CD4-positive, alpha-beta T cell treated with Interleukin-10 for 1 hour (primary cell): ENCODE results near the gene ADAM10.

Experiments
- DNase-seq: peaks from one replicate; pipeline ENCODE4 v3.0.0-alpha.2; 2020

Gene ADAM10

DNA sequence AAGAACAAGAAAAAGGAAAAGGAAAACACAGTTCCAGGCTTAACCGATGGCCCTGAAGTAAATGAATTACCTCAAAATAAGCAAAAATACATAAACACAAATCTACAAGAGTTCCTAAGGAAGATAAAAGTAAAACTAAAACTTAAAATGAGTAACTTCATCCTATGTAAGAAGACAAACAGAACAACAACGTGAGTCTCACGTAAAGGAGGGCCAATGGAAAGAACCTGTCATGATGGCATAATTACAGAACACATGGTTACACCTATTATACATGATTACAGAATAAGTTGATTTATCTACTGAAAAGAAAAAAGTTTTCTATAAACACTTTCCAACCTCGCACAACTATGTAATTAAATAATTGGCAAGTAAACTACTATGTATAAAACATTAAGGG is 42.1 kb downstream of the ADAM10 start:
- DNase-seq: no peak

DNA sequence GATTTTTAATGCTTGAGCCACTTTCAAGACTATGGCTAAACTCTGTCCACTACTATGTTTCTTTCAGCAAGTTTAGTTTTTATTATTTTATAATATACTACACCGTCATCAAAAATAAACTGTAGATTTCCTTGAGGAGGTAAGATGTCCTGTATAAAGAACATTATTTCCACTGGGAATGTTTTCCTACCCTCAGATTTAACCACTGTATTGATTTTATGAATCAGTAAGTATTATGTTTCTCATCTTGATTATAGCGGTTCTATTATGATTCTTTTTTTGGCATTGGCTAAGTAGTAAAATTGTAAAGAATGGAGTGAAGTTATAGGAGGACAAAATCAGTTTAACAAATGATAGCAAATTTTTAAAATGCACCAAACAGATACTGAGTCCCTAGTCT is 44.4 kb downstream of the ADAM10 start:
- DNase-seq: no peak

DNA sequence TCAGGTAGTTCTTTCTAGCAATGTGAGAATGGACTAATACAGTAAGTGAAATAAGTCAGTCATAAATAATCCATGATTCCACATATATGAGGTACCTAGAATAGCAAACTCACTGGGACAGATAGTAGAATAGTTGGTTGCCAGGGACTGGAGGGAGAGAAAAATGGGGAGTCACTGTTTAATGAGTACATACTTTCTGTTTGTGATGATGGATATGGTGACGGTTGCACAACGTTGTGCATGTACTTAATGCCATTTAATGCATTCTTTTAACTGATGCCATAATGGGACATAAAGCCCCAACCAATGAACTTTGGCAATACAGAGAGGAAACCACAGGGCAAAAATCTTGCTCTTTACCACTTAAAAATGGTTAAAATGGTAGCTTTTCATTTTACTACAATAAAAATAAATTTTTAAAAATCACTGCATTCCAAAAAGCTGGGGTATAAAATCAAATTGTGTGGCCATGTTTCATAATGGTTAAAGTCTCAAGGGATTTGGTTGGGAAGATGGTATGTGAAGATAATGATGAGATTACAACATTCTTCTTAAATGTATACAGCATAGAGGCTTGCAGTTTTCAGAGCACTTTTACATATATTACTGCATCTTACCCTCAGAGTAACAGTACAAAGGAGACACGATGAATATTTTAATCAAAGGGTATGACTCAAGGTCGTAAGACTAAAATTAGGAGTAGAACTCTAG is 45.2 kb downstream of the ADAM10 start:
- DNase-seq: no peak

DNA sequence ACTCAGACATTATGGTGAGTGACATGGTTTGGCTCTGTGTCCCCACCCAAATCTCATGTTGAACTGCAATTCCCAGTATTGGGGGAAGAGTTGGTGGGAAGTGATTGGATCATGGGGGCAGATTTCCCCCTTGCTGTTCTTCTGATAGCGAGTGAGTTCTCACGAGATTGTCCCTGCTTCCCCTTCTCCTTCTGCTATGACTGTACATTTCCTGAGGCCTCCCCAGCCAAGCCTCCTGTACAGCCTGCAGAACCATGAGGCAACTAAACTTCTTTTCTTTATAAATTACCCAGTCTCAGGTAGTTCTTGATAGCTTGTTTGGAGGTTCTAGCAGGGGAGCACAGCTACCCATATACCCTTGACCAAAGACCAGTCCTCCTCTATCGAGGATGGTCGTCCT is 45.9 kb downstream of the ADAM10 start:
- DNase-seq: no peak

DNA sequence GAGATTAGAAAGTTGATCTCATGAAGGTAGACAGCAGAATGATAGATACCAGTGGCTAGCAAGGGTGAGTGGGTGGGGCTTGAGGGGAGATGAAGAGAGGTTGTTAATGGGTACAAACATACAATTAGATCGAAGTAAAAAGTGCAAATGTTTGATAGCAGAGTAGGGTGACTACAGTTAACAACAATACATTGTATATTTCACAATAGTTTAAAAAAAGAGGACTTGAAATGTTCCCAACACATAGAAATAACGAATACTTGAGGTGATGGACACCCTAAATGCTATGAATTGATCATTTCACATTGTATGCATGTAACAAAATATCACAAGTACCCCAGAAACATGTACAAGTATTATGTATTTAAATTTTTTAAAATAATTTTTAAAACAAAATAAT is 47.3 kb downstream of the ADAM10 start:
- no peak for DNase-seq

DNA sequence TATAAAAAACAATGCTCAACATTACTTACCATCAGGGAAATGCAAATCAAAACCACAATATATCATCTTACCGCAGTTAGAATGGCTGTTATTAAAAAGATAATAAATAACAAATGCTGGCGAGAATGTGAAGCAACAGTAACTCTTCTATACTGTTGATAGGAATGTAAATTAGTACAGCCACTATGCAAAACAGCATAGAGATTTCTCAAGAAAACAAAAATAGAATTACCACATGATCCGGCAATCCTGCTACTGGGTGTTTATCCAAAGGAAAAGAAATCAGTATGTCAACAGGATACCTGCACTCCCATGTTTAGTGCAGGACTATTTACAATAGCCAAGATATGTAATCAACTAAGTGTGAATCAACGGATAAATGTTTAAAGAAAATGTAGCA is 48.1 kb downstream of the ADAM10 start:
- DNase-seq: no peak

DNA sequence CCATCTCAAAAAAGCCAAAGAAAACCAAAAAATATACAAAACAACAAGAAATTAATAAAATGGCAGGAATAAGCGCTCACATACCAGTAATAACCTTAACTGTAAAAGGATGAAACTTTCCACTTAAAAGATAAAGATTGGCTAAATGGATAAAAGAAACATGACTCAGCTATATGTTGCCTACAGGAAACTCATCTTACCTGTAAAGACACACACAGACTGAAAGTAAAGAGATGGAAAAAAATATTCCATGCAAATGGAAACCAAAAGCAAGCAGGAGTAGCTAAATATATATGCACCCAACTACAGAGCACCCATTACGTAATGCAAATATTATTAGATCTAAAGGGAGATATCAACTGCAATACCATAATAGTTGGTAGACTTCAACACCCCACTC is 49.7 kb downstream of the ADAM10 start:
- no peak for DNase-seq

DNA sequence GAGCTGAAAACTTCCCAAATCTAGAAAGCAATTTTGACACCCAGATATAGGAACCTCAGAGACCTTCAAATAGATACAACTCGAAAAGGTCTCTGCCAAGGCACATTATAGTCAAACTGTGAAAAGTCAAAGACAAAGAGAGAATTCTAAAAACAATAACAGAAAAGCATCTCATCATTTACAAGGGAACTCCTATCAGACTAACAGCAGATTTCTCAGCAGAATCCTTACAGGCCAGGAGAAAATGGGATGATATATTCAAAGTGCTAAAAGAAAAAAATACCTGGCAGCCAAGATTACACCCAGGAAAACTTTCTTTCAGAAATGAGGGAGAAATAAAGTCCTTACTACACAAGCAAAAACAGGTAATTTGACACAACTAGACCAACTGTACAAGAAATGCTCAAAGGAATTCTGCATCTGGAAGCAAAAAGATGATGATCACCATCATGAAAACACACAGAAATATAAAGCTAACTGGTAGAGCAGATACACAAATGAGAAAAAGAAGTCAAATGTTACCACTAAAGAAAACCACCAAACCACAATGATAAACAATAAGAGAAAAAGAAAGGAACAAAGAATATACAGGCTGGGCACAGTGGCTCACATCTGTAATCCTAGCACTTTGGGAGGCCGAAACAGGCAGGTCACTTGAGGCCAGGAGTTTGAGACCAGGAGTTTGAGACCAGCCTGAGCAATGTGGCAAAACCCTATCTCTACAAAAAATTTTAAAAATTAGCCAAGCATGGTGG is 50.4 kb downstream of the ADAM10 start:
- no peak for DNase-seq

DNA sequence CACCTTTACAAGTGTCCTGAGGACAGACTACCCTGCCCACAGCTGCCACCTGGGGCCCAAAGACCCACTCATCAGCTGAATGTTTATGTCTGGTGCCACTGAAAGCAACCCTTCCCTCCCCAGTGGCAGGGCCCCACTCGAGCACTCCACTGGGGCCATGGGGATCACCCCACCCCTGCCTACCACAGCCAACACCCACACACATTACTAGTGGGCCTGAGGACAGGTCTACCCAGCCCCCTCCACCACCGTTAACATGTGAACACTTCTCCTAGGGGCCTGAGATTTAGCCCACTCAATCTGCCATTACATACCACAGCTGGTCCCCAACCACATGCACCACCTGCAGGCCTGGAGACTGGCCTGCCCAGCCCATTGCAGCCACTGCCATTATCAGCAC is 52.3 kb downstream of the ADAM10 start:
- DNase-seq: no peak

DNA sequence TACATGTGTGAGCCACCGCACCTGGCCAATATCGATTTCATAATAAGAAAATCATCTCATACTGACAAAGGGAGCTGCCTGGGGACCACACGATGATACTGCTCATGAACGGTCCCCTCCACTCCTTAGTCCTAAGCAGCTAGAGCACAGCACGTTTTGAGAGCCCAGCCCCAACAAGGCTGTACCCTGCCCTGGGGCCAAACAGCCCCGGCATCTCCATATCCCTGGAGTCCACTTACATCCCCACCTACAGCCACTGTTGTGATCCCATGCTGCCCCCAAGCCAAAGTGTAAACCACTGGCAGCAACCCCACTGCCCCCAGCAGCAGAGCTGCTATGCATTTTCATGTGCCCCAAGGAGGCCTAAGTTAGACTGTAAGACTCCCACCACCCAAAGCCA is 52.8 kb downstream of the ADAM10 start:
- DNase-seq: no peak

DNA sequence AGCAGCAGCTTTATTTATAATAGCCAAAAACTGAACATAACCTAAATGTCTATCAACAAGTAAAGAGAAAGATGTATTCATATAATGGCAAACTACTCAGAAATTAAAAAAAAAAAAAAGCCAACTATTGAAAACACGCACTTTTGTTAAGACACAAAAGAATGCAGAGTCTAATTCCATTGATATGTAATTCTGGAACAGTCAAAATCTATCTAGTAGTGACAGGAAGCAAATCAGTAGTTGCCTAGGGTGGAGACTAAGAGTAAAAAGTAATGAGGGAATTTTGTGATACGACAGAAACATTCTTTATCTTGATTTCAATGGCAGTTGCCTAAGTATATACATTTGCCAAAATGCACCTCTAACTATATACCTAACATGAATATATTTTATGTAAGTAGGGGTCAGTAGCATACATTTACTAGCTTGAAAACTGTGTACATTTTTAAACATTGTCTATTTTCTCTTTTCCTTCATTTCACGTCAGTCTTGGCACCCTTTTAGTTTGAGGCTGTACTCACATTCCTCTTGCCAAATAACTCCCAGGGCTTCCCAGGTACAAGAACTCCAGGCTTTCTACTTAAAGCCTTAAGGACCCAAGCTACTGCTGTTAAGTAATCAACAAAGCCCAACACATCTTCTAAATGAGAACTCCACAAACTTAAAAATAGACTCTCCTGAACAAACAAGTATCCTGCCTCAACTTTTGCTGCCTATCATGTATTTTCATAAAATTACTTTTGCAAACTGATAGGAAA is 54.7 kb downstream of the ADAM10 start:
- DNase-seq: no peak

DNA sequence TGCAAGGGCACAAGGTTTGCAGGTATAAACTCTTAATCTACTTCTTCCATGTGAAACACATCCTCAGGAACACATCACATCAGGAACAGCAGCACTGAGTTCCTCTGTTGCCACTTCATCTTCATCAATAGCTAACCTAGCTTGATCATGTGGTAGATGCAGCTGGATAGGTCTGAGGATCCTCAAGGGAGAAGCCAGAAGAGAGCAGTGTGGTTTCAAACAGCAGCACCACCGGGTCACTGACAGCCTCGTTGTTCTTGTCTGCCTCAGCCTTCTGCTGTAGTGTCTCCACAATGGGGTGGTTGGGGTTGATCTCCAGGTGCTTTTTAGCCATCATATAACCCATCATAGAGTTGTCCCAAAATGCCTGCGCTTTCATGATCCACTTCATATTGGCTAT is 58.8 kb downstream of the ADAM10 start:
- DNase-seq: no peak

DNA sequence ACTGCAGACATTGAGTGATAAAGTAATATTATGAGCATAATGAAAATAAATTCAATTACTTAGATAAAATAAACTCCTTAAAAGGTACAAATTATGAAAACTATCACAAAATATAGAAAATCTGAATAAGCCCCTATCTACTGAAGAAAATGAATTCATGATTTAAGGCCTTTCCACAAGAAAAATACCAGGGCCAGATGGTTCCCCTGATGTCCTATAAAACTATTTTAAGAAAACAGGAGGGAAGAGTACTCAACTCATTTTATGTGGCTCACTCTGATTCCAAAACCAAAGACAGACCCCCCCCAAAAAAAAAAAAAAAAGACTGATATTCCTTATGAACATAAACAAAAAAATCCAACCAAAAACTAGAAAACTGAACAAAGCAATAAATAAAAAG is 59.9 kb downstream of the ADAM10 start:
- no peak for DNase-seq

DNA sequence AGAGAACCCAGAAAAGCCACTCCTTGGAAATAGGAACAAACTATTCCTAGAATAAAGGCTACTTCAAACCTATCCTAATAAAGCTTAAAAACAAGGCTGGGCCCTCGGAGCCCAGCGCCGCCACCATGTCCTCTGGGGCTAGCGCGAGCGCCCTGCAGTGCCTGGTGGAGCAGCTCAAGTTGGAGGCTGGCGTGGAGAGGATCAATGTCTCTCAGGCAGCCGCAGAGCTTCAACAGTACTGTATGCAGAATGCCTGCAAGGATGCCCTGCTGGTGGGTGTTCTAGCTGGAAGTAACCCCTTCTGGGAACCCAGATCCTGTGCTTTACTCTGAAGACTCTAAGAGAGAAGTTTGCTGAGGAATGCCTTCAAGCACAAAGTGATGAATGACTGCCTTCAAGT is 63.2 kb downstream of the ADAM10 start:
- no peak for DNase-seq

DNA sequence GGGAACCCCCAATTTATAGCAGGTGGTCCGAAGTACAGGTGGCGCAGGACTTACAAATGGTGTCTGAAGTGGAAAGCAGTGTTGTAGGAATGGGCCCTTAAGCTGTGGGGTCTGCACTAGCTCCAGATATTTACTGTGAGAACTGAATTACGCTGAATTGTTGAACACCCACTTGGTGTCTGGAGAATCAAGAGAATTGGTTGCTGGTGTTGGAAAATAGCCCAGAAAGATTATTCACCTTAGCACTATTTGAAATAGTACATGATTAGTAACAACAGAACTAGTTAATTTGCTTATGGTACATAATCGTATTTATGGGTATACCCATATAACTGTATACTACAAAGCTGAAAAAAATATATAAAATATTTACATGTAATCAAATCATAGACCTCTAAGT is 64.8 kb downstream of the ADAM10 start:
- DNase-seq: no peak

DNA sequence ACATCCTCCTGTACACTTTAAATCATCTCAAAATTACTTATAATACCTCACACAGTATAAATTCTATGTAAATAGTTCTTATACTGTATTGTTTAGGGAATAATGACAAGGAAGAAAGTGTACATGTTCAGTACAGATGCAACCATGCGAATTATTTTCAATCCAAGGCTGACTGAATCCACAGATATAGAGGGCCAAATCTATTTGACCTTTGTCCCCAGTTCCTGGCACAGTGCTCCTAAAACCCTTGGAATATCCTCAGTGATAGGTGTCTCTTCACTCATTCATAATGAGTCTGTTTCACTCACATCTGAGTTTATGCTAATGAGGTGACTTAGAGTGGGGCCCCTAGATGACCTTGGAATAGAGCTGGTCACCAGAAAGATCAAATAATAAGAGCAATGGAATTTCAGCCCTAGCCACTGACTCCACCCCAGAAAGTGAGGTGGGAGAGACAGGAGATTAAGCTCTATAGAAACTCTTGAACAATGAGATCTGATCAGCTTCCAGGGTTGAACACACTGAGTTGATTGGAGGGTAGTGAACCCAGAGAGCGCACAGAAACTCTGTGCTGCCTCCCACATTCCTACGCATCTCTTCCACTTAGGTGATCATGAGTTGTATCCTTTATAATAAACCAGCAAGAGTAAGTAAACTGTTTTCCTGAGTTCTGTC is 65.3 kb downstream of the ADAM10 start:
- no peak for DNase-seq

DNA sequence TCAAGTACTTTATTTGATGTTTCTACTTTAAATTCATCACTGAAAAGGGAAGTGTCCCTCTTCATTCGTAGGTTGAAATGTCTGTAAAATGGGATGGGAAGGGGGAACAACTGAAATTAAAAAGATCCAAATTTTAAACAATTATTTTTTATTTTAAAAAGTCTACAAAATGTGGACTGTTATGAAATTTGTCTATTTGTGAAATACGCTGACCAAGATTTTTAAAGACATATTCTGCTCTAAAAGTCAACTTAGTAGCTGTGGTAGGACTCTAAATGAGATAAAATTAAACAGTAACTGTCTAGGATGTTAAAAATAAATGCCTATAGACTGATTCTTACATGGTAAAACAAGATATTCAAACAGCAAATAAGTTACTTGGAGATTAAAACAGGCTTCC is 67.3 kb downstream of the ADAM10 start:
- no peak for DNase-seq

DNA sequence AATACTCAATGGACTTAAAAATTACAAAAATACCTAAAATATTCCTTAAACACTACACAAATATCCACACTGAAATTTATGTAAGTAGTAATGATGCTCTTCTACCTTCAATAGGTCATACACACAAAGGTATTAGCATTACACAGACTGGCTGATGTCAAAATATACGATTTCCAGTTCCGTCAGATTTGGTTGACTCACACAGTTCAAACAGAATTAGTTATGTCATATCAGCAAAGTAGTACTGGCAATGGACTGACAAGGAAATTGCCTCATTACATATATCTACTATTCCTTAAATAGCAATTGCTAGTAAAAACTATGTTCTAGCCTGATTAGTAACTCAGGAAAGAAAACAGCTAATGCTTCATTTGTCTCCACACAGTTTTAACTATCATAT is 70.8 kb downstream of the ADAM10 start:
- DNase-seq: no peak

DNA sequence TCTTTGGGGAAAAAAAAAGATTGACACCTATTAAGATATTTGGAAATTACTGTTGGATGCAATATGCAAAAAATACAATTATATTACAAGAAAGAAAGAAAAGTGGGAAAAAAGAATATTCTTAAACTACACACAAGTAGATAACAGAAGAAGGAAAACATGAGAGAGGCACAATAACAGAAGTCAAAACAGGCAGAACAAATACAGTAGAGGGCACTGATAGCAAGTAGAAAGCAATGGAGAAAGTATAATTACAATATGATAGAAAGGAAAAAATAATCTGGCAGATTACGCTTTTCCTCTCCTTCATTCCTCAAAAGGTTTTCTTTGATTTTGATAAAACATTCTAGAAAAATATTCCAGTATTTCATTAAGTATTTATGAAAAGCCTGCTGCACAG is 72.1 kb downstream of the ADAM10 start:
- no peak for DNase-seq

DNA sequence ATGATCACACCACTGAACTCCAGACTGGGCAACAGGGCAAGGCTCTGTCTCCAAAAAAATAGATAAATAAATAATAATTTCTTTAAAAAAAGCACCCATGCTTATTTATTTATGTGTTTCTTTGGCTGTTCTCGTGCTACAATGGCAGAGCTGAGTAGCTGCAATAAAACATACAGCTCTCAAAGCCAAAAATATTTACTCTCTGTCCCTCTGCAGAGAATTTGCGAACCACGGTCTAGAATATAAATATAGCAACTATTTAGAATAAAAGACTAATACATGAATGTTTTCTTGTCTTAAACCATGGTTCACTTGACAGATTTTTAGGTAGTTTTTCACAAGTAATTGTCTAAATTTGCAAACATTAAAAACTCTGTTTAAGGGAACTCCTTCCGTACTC is 72.7 kb downstream of the ADAM10 start:
- DNase-seq: no peak

DNA sequence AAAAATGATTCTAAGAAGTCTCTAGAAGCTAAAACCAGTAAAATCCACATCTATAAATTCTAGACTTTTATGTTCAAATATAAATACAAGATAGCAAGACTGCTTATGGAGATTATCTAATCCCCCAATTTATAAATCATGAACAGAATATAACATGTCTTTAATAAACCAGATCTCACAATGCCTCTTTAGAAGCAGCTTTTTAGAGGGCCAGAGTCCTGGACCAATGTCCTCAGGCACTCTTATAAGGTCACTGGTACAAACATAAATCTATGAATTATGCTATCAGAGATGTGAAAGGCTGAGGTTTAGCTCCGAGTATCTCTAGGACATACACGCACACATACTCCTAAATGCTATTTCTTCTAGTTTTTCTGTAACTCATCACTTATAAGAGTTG is 78.3 kb downstream of the ADAM10 start:
- no peak for DNase-seq

DNA sequence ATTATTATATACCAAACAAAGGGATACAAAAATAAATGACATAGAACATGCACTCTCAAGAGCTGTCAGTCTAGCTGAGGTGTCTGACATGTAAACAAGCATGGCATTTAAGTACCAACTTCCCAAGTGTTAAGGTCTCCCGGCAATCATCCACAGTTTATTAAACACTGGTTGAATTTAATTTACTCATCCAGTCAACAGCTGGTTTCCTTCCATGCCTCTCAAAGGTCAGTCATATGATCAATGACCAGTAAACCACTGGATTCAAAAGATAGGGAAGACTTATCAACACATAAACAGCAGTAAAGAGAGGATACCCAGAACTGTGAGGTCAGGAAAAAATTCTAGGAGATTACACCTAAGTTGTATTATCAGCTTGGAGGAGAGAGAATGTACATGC is 80.4 kb downstream of the ADAM10 start:
- no peak for DNase-seq

DNA sequence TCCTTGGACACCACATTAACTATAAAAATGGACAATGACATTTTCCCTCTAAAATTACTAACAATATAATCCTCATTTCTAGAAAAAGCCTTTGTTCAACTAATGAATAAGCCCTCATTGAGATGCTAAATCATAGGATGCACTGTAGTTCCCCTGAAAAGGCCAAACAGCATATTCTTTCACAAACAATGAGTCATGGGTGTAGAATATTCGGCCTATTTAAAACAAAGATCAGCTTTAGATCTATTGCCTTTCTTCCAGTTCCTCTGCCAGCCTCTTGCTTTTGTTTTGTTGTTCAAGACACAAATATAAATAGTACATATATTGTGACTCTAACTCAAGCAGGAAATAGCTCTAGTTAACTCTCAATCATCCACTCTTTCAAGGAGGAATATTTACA is 82.5 kb downstream of the ADAM10 start:
- no peak for DNase-seq

DNA sequence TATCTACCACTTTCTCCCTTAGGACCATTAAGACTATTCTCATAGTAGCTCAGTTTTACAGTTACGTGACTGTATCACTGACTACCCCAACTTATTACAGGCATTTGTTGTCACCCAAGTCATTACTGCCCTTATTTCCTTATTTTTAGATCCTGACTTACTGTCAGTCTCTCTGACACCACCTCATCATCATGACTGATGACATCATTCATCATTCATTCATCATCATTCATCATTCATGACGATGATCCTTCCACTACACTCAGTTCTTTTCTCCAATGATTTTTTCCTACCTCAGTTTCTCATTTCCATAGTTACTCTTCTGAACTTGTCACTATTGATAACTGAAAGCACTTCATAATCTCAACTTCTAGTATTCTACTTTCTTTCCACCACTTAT is 83.8 kb downstream of the ADAM10 start:
- no peak for DNase-seq
